ENCODE data around the gene PF4V1. TPM values are rescaled to one million over a fixed set of nuclear protein-coding genes. Genes with fewer than 3 reads are reported as not detected.

The PF4V1 gene
- total RNA-seq, 1 experiment from 2014 or later = not detected

DNA sequence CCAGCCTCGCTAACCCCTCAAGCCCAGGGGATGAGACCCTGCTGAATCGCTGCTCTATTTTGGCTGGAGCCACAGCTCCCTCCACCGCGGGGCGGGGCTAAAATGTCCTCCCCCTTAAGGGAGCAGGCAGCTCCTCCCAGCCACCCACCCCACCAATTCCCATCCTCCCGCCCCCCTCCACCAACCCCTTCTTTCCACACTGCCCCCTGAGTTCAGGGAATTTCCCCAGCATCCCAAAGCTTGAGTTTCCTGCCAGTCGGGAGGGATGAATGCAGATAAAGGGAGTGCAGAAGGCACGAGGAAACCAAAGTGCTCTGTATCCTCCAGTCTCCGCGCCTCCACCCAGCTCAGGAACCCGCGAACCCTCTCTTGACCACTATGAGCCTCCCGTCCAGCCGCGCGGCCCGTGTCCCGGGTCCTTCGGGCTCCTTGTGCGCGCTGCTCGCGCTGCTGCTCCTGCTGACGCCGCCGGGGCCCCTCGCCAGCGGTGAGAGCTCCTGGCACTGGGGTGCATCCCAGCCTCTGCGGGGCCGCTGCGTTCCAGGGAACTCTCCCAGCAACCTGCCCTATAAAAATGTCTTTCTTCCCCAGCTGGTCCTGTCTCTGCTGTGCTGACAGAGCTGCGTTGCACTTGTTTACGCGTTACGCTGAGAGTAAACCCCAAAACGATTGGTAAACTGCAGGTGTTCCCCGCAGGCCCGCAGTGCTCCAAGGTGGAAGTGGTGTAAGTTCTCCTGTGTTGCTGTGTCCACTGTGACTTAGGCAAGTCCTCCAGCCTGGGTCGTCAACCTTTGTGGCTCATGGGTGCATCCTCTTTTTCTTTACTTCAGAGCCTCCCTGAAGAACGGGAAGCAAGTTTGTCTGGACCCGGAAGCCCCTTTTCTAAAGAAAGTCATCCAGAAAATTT is 16.5 kb upstream of the PF4V1 start, which contains the start of gene CXCL6:
TSS of gene CXCL6 (plus strand) at position 306 of the 907 bp plus-strand sequence. CDS start at position 379, 73 bp downstream.
- DNase-seq (ENCODE audit: low read depth in 1 of 2, low spot score in 2 of 2) = no peak
- H3K27ac ChIP-seq = no peak within 1 kb of the TSS
- peaks cover 7% of the 10 kb centered on the region; the same call in 1 of the 2 replicates for H3K4me1 ChIP-seq (replicated peaks)
- H3K36me3 ChIP-seq = no peaks in the 10 kb centered on the region
- H3K9me3 ChIP-seq (replicated peaks) = no peaks in the 10 kb centered on the region
- no peaks in the 10 kb centered on the region for H3K27me3 ChIP-seq (replicated peaks)
- no peak within 1 kb of the TSS for H3K4me3 ChIP-seq

DNA sequence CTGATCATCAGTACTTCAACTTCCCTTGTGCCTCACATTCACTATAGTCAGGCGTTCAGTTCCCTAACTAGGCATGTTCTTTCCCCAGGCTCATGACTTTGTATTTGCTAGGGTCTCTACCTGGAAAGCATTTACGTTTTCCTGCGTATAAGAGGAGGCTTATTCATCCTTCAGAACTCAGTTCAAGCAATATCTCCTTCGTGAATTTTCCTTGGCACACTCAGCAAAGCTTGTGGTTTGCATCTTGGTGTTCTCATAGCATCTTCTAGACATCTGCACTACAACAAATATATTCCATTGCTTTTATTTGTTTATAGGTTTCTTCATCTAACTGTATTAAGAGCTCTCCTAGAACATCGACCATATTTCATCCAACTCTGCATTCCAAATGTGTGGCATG is 14.0 kb upstream of the PF4V1 start:
- H3K27me3 ChIP-seq (replicated peaks) = no peaks in the 10 kb centered on the region
- peaks cover 7% of the 10 kb centered on the region; the same call in 1 of the 2 replicates for H3K4me1 ChIP-seq (replicated peaks)
- H3K36me3 ChIP-seq = no peaks in the 10 kb centered on the region
- H3K4me3 ChIP-seq = no peak overlapping the region
- no peak overlapping the region for H3K27ac ChIP-seq
- DNase-seq (ENCODE audit: low read depth in 1 of 2, low spot score in 2 of 2) = no peak
- no peaks in the 10 kb centered on the region for H3K9me3 ChIP-seq (replicated peaks)

DNA sequence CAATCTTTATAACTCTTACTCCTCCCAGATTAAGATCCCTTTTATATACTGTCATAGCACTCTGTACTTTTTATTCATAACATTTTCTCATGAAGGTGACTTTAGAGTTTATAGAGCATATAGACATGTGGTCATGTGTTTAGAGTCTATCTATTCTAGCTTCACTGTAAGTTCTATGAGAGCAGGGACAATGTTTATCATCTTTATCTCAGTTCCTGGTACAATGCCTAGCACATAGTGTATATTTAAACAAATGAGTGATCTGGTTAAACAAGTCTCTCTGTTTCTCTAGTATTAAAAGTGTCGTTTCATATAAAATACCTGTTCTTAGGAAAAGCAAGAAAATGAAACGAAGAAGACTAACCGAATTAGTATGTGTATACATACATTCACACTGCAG is 13.4 kb upstream of the PF4V1 start:
- Histone ChIP-seq H3K4me3 (no peak overlapping the region), H3K27ac (no peak overlapping the region), H3K27me3 (replicated peaks) (no peaks in the 10 kb centered on the region), H3K4me1 (replicated peaks) (peaks cover 12% of the 10 kb centered on the region), H3K9me3 (replicated peaks) (no peaks in the 10 kb centered on the region), H3K36me3 (no peaks in the 10 kb centered on the region)
- no peak for DNase-seq (ENCODE audit: low read depth in 1 of 2, low spot score in 2 of 2)

DNA sequence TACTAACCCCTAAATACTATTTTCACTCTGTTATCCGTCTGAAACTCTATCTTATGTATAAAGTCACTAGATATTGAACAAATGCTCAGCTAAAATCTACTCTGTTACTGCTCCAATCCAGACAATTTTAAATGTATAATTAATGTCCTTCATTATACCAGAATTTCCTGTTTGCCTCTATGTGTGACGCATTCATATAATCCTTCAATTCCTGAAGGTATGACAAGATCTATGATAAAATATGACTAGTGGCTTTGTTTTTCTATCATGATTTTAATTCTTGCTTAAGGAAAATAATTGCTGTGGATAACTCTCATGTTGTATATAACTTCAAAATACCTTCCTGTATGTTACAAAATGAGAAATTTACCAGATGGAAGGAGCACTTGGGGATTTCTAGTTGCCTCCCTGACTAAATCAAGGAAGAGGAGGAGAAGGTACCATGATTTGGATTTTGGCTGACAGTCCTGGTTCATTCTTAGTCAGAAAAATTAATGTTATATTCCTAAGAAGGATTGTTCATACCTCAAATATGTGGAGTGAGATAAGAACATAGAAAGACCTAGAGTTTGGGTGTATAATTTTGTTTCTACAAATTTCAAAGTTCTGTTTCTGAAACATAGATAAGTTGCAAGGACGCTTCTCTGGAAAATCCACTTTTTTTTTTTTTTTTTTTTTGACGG is 11.7 kb upstream of the PF4V1 start:
- H3K4me1 ChIP-seq (replicated peaks) = peaks cover 15% of the 10 kb centered on the region
- H3K4me3 ChIP-seq = no peak overlapping the region
- H3K27me3 ChIP-seq (replicated peaks) = no peaks in the 10 kb centered on the region
- no peaks in the 10 kb centered on the region for H3K36me3 ChIP-seq
- H3K9me3 ChIP-seq (replicated peaks) = no peaks in the 10 kb centered on the region
- no peak overlapping the region for H3K27ac ChIP-seq
- no peak for DNase-seq (ENCODE audit: low read depth in 1 of 2, low spot score in 2 of 2)

DNA sequence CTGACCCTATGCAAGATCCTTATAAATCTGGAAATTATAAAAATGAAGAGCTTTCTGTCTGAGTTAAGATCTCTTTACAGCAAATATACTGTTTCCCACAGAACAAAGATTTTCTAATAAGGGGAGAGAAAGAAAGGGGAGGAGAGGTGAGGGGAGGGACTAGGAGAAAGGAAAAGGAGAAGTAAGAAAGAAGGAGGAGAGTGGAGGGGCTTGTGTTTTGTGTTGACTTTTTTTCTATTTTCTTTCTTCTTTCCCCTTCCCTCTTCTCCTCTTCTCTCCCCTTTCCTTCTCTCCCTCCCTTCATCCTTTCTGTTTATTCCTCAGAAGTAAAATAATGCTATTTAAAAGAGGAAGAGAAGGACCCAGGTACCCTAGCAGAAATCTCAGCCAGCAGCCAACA is 10.4 kb upstream of the PF4V1 start:
- no peaks in the 10 kb centered on the region for H3K9me3 ChIP-seq (replicated peaks)
- peaks cover 15% of the 10 kb centered on the region for H3K4me1 ChIP-seq (replicated peaks)
- no peak overlapping the region for H3K4me3 ChIP-seq
- H3K27ac ChIP-seq = no peak overlapping the region
- no peaks in the 10 kb centered on the region for H3K36me3 ChIP-seq
- H3K27me3 ChIP-seq (replicated peaks) = no peaks in the 10 kb centered on the region
- DNase-seq (ENCODE audit: low read depth in 1 of 2, low spot score in 2 of 2) = no peak

DNA sequence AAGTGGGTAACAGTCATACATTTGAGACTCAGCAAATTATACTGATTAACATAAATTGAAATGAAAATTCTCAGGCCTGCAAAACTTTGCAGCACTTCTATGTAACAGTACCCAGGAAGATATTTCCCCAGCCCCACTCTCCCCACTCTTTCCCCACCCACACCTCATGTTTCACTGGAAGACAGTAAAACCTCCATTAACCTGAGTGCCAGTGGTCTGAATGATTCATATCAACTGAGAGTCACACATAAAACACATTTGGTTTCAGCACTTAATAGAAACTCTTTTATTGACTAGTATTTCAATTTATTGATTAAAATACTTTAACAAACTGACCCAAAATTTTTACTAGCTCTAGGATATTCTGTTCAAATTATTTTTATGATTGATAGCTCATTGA is 9.7 kb upstream of the PF4V1 start:
- Histone ChIP-seq H3K36me3 (no peaks in the 10 kb centered on the region), H3K4me3 (no peak overlapping the region), H3K27me3 (replicated peaks) (no peaks in the 10 kb centered on the region), H3K4me1 (replicated peaks) (peaks cover 15% of the 10 kb centered on the region), H3K27ac (no peak overlapping the region), H3K9me3 (replicated peaks) (no peaks in the 10 kb centered on the region)
- no peak for DNase-seq (ENCODE audit: low read depth in 1 of 2, low spot score in 2 of 2)

DNA sequence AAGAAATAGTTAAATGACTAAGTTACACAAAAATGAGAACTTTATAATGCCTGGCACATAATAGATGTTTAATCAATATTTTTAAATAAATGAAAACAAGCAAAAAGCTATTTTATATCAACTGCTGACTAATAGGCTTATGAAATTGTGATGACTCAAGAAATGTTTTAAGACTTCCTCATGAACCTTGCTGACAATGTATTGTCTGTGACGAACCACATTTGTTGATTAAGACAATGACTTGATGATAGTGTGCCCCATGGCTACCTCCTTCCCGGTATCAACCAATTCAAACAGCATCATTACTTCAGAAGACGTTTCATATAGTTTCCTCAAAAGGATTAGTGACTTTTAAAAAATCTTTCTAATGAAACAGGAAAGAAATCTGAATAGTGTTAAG is 8.8 kb upstream of the PF4V1 start:
- H3K27ac ChIP-seq = peak overlapping the region; percentile 15; the same call in 1 of the 2 replicates
- peak in 1 of 2 experiments; percentile 21 for DNase-seq (ENCODE audit: low read depth in 1 of 2, low spot score in 2 of 2)

DNA sequence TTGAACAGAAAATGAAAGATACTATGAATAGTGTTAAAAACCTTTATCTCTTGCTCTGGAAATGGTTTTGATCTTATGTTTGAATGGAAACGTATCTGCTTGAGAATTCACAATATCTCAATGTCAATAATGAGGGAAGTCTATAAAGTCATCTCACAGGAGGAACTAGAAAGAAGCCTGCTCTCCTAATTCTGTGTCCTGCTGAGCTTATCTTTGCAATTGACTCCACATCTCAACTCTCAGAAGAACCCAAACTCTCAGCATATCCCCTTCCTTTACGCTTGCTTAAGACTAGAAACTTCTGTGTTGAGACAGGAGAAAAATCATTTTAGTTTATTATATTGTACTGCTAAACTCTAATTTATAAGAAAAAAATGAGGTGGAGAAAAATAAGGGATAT is 8.3 kb upstream of the PF4V1 start:
- Histone ChIP-seq H3K4me3 (no peak overlapping the region), H3K27ac (peak overlapping the region; percentile 15; the same call in 1 of the 2 replicates), H3K4me1 (replicated peaks) (peaks cover 15% of the 10 kb centered on the region), H3K27me3 (replicated peaks) (no peaks in the 10 kb centered on the region), H3K9me3 (replicated peaks) (no peaks in the 10 kb centered on the region), H3K36me3 (no peaks in the 10 kb centered on the region)
- no peak for DNase-seq (ENCODE audit: low read depth in 1 of 2, low spot score in 2 of 2)

More for the DNA sequence above, 8.8 kb upstream of the PF4V1 start:
- Histone ChIP-seq H3K4me1 (replicated peaks) (peaks cover 15% of the 10 kb centered on the region), H3K36me3 (no peaks in the 10 kb centered on the region), H3K4me3 (no peak overlapping the region), H3K9me3 (replicated peaks) (no peaks in the 10 kb centered on the region), H3K27me3 (replicated peaks) (no peaks in the 10 kb centered on the region)

DNA sequence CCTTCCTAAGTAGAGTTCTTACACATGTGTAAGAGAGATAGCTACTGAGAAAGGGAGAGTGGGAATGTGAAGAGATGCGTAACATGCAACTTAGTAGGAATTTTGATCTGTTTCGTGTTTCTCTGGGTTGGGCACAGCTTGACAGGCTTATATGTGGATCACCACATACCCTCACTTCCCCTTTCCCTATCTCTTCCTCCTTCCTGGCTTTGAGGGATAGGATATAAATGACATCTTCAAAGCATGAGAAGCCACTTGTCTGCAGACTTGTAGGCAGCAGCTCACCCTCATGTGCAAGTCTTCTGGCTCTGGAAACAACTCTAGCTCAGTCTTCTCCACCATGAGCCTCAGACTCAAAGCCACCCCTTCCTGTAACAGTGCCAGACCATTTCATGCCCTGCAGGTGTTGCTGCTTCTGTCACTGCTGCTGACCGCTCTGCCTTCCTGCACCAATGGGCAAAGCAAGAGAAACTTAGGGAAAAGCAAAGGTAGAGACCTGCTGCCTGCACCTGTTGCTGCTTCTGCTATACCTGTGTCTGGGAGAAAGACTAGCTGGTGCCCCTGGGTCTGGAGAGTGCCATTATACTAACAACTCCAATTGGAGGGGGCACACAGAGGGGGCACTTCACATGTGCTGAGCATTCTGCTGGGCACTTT is 5.4 kb upstream of the PF4V1 start:
- no peaks in the 10 kb centered on the region for H3K9me3 ChIP-seq (replicated peaks)
- no peak overlapping the region for H3K27ac ChIP-seq
- H3K4me3 ChIP-seq = no peak overlapping the region
- no peaks in the 10 kb centered on the region for H3K27me3 ChIP-seq (replicated peaks)
- DNase-seq (ENCODE audit: low read depth in 1 of 2, low spot score in 2 of 2) = no peak
- H3K4me1 ChIP-seq (replicated peaks) = peaks cover 15% of the 10 kb centered on the region
- H3K36me3 ChIP-seq = no peaks in the 10 kb centered on the region

DNA sequence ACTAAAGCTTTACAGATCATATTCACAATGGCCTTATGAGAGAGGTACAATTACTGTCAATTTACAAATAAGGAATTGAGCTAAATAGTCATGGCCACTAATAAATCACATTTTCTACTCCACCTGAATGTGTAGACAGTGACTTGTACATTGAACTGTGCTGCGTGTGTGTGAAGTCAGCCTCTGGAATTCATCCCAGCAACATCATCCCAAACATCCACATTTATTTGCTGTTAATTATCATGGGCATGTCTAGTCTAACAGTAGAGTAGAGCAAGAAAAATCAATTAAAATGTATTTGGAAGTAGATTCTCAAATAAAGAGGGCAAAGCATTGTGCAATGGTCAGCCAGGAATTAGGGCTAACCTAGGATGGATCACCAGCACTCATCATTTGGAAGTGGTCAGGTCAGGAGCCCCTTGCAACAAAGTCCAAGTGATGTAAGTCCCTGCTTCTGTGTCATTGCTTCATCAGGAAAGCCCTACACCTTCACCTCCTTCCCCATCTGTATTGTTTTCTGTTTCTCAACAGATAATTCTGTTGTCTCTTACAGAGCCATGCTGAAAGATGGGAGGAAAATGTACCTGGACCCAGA is 4.8 kb upstream of the PF4V1 start:
- H3K9me3 ChIP-seq (replicated peaks) = no peaks in the 10 kb centered on the region
- H3K27me3 ChIP-seq (replicated peaks) = no peaks in the 10 kb centered on the region
- no peak overlapping the region for H3K27ac ChIP-seq
- DNase-seq (ENCODE audit: low read depth in 1 of 2, low spot score in 2 of 2) = no peak
- no peak overlapping the region for H3K4me3 ChIP-seq
- H3K4me1 ChIP-seq (replicated peaks) = peaks cover 12% of the 10 kb centered on the region
- H3K36me3 ChIP-seq = no peaks in the 10 kb centered on the region

DNA sequence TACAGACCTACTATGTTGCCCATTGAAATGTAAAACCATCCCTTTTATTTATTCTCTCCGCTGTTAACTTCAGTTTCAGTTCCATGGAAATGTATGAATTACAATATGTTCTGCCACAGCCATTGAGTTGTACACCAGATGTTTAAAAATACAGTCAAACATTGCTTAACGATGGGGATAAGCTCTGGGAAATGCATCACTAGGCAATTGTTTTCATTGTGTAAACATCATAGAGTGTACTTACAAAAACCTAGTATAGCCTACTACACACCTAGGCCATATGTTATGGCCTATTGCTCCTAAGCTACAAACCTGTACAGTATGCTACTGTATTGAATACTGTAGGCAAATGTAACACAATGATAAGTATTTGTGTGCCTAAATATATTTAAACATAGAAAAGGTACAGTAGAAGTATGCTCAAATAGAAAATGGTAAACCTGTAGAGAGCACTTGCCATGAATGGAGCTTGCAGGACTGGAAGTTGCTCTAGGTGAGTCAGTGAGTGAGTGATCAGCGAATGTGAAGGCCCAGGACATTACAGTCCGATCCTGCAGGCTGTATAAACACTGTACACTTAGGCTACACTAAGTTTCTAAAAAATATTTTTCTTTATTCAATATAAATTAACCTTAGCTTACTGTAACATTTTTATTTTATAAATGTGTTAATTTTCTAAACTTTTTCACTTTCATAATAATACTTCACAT is 2.7 kb upstream of the PF4V1 start:
- Histone ChIP-seq H3K27ac (no peak overlapping the region), H3K4me1 (replicated peaks) (peaks cover 4% of the 10 kb centered on the region; the same call in 1 of the 2 replicates), H3K27me3 (replicated peaks) (no peaks in the 10 kb centered on the region), H3K4me3 (no peak overlapping the region), H3K36me3 (no peaks in the 10 kb centered on the region), H3K9me3 (replicated peaks) (no peaks in the 10 kb centered on the region)
- no peak for DNase-seq (ENCODE audit: low read depth in 1 of 2, low spot score in 2 of 2)

DNA sequence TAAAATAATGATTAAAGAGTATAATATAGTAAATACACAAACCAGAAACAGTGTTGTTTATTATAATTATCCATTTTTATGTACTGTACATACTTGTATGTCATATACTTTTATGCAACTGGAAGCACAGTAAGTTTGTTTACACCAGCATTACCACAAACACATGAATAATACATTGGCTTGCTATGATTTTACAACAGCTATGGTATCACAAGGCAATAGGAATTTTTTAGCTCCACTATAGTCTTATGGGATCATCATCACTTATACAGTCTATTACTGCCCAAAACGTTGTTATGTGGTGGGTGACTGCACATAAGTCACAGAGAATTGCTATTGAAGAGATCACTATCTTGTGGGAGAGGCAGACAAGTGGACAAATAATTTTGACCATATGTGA is 1.8 kb upstream of the PF4V1 start:
- no peak for DNase-seq (ENCODE audit: low read depth in 1 of 2, low spot score in 2 of 2)
- peaks cover 13% of the 10 kb centered on the region for H3K4me1 ChIP-seq (replicated peaks)
- no peaks in the 10 kb centered on the region for H3K9me3 ChIP-seq (replicated peaks)
- H3K27ac ChIP-seq = no peak overlapping the region
- no peaks in the 10 kb centered on the region for H3K36me3 ChIP-seq
- H3K4me3 ChIP-seq = no peak overlapping the region
- H3K27me3 ChIP-seq (replicated peaks) = no peaks in the 10 kb centered on the region

DNA sequence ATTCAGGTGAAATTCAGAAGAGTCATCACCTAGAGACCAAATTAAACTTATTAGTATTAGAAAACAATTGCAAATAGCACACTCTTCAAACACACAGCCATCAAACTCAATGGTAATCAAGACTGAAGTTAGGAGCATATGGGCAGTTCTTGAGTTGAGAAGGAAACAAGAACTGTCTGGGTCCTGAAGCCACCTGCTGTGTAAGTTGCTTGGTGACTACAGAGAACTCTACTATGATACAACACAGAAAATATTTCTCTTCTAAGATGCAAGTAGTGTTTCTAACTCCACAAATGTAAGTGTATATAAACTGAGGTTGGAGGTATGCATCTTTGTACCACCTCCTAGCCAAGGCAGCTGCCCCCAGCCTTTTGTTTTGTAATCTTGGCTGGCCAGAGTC is 325 bp upstream of the PF4V1 start:
- H3K27me3 ChIP-seq (replicated peaks) = no peaks in the 10 kb centered on the region
- DNase-seq (ENCODE audit: low read depth in 1 of 2, low spot score in 2 of 2) = no peak
- peaks cover 20% of the 10 kb centered on the region for H3K4me1 ChIP-seq (replicated peaks)
- H3K4me3 ChIP-seq = no peak overlapping the region
- H3K27ac ChIP-seq = no peak overlapping the region
- no peaks in the 10 kb centered on the region for H3K36me3 ChIP-seq
- H3K9me3 ChIP-seq (replicated peaks) = 0 out of 2 replicates have a peak, but pooled peaks cover 2% of the 10 kb centered on the region

All from SJSA1 (cell line).